ENCODE data around the gene CATSPERD.
A peak's percentile ranks its signal among the peaks of the same experiment; 100 is the strongest.
"Not testable (repeated sequence)": the region's sequence is repeated elsewhere in the genome, so short reads cannot be mapped to it uniquely, and the experiment has no call there.

CATSPERD gene

DNA sequence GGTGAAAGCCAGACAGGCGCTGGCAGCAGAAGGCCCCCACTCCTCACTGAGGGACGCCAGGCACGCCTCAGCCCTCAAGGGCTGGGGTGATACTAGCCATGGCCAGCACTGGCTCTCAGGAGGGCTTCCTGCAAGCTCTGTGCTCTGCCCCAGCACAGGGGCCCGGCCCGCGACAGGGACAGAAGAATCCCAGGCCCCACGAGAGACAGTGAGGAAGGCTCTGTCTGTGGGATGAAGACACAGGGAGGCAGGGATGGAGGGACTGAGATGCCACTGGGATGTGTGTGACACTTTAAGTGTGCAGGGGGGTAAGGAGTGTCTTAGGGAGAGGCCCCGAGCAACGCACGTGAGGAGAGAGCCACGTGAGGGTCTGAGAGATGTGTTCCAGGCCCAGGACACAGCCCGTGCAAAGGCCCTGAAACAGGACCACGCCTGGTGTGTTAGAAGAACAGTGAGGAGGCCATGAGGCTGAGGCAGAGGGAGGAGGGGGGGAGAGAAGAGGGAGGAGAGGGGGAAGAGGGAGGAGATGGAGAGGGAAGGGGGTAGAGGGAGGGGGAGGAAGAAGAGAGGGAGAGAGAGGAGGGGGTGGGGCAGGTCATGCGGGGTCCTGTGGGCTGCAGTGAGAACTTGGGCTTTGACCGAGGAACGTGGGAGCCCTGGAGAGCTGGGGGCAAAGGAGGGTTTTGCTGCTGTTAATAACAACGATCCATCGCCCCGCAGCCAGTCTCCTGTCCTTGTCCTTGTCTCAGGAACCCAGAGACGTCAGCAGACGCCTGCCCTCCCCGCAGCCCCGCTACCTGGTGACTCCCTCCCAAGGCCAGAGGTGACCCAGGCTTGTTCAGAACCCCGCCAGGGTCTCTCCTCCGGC is 23.2 kb upstream of the CATSPERD start:
- DNase-seq (ENCODE audit: low read depth in 4 of 4, low spot score in 1 of 4) = no peak

DNA sequence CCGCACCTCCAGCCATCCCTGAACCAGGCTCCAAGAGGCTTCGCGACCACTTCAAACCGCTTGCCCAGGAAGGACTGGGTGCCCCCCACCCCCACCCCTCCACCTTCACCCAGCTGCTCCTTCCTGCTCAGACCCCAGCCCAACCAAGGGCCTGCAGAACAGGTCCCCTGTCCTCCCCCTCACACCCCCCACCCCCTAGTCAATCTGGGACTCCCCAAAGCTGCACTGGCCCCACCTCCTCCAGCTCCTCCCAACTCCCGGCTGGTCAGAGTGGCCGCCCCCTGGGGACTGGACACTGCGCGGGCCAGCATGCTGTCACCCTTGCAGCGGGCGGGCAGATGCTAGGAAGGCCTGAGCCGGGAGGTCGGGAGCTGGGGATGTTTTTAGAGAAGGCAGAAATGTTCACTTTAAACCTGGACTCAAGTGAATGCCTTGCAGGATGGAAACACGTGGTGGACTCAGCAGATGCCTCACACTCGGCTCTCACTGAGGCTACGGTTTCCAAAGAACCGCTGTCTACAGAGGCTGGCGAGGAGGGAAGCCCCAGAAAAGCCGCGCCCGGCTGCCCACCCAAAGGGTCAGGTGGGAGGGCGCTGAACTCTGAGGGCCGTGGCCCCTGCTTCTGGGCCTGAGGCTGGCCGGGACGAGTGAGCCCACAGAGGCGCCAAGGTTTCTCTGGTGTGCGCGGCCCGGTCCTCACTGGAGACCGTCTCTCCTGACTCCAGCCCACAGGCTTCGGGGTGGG is 22.4 kb upstream of the CATSPERD start:
- DNase-seq (ENCODE audit: low read depth in 4 of 4, low spot score in 1 of 4) = no peak

DNA sequence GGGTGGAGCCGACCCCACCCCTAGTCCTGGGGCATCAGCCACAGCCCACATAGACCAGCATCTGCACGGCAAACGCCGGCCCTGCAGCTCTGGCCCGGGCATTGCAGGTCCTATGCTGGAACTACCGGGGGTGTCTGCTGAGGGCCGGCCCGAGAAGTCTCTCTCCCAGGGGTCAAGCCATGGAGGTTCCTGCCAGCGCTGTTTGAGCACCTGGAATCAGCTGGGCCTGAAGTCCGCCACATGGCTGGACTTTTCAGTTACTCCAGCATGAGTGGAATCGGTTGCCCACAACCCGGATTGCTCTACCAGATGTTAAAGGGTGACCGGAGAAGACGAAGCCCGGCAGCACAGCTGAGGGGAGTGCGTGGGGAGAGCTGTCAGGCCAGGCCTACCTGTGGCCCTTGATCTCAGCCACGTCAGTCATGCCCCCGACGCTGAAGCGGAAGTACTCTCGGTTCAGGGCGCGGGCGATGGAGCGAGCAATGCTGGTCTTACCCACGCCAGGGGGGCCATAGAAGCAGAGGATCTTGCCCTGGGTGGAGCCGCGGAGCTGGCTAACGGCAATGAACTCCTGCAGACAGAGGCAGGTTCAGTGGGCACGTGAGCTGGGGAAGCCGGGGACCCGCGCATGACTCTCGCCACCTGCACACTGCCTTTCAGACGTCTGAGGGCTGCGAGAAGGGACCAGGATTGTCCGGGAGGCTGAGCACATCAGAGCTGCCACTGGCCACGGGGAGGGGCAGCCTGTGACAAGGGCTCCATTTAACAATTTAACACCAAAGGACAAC is 21.6 kb upstream of the CATSPERD start:
- DNase-seq (ENCODE audit: low read depth in 4 of 4, low spot score in 1 of 4) = no peak

DNA sequence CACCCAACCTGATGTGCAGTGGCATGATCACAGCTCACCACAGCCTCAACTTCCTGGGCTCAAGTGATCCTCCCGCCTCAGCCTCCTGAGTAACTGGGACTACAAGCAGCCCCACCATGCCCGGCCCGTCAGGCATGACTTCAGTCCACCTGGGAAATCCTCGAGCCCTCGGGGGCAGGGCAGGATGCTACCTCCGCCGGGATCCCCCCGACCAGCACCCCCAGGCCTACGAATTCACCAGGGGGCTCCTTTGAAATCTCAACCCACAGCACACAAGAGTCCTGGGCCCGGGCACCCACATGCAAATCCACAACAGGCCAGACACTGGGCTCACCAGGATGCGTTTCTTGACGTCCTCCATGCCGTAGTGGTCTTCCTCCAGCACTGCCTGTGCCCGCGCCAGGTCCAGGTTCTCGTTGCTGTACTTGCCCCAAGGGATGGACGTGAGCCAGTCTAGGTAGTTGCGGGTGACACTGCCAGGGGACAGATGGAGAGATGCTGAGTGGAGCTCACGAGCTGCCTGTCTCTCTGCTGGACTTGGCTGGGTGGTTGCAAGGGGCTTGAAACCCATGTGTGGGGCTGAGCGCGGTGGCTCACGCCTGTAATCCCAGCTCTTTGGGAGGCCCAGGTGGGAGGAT is 19.9 kb upstream of the CATSPERD start:
- DNase-seq (ENCODE audit: low read depth in 4 of 4, low spot score in 1 of 4) = no peak

DNA sequence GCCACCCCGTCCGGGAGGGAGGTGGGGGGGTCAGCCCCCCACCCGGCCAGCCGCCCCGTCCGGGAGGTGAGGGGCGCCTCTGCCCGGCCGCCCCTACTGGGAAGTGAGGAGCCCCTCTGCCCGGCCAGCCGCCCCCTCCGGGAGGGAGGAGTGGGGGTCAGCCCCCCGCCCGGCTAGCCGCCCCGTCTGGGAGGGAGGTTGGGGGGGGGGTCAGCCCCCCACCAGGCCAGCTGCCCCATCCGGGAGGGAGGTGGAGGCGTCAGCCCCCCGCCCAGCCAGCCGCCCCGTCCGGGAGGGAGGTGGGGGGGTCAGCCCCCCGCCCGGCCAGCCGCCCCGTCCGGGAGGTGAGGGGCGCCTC is 18.4 kb upstream of the CATSPERD start:
- DNase-seq (ENCODE audit: low read depth in 4 of 4, low spot score in 1 of 4) = not testable (repeated sequence)

DNA sequence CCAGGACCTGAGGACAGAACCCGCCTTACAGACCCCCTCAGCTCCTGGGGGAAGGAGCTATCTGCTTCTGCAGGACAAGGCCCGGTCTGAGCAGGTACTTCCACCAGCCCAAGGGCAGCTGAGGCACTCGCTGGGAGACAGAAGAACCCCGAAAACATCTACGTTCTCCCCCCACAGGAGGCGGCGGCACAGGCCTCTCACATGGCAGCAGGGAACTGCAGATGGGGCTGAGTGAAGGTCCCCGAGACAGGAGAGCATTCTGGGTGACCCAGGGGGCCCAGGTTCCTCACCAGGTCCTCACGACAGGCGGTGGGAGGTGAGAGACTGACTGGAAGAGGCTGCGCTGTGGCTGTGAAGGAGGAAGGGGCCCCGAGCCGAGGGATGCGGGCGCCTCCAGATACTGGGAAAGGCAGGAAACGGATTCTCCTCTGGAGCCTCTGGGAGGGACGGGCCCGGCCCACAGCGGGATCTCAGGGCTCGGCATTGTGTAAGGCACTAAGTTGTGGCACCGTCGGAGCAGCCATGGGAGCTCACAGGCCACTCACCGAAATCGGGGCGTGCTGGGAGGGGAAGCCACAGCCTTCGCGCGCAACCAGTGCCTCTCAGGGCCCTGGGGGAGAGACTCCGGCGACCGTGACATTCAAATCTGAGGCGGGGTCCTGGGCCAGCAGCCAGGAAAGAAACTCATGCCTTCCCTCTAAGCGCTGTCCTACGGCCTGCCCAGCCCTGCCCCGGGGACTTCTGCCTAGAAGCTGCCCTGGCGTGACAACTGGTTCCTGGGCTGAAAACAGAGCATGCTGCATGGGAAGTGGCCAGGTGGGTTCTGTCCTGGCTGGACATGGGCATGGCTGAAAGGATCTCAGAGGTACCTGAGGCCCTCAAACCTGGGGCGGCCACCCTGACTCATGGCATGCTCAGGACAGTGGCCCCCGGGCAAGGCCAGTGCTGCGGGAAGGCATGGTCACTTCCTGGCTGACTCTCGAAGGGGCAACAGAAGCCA is 16.3 kb upstream of the CATSPERD start:
- DNase-seq (ENCODE audit: low read depth in 4 of 4, low spot score in 1 of 4) = no peak

DNA sequence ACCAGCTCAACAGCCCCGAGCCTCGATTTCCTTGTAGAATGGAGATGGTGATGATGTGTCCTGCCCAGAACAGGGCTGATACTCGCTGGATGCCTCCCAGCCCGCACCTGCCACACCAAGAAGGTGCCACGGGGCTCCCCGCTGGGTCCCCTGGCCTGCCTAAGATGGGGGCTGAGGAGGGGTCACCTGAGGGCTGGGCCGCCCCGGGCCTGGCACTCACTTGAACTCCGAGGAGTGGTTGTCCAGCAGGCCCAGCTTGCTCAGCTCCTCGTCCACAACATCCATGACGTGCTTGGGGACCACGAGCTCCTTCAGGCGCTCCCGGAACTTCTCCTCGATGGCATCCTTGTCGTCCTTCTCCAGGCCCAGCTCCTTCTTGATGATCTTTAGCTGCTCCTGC is 14.9 kb upstream of the CATSPERD start:
- DNase-seq (ENCODE audit: low read depth in 4 of 4, low spot score in 1 of 4) = no peak

DNA sequence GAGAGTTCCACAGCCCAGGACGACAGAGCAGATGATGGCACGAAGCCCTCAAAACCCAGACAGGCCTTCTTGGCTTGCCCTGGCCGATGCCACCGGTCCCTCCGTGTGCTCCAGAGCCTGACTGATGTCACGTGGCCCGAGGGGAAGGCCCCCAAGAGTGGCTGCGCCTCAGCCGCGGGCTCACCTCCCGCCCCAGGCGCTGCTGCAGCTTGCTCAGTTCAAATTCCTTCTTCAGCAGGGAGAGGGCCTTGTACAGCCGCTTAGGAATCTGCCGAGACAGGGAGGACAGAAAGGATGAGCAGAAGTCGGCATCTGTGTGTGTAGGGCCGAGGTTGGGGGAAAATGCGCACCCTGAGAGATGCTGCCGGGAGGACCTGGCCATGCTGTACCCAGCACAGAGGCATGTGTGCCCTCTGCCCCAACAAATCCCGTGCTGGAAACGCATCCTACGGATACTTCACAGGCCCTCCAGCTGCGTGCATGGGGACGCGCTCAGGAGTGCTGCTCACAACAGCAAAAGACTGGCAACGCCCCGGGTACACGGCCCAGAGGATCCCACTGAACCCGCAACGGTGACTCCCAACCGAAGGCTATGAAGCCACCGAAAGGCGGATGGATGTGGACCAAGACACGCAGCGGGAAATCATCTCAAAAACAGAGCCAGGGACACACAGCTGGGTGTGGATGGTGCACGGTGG is 13.4 kb upstream of the CATSPERD start:
- DNase-seq (ENCODE audit: low read depth in 4 of 4, low spot score in 1 of 4) = no peak

DNA sequence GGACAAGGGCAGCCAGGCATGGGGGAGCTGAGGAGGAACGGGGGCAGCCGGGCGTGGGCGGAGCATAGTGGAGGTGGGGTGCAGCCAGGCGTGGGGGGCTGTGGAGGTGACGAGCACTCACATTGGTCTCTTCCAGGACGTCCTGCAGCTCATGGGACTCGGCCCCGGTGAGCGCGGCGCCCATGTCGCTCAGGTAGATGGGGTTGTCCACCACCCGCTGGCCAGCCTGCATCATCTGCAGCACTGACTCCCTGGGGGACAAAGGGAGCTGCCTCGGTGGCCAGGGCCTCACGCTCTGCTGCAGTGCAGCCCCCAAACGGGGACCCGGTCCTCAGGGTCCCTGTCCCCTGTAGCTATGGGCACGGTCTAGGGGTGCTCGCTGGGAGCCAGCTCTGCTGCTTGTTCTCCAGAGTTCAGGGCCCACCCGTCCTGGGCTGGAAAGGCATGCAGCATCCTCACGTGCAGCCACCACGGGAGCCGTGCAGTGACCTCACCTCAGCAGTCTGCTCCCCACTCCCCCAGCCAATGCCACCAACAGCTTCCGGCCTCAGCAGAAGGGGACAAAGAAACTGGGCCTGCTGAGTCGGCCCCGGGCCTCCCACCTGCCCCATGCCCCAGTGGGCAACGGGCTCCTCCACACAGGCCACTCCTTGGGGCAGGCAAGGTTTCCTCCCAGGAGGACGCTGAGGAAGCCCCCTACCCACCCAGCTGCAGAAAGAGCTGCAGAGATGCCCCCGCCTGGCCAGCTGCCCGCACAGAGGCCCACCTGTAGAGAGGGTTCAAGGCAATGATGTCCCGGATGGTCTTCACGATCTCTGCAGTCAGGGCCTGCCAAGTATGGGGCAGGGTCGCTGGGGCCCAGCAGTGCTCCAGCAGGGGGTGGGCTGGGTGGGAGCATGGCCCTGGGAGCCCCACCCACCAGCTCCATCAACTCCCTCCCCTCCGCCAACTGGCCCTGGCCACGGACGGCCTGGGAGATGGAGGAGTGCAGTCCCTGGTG is 12.6 kb upstream of the CATSPERD start:
- no peak for DNase-seq (ENCODE audit: low read depth in 4 of 4, low spot score in 1 of 4)

DNA sequence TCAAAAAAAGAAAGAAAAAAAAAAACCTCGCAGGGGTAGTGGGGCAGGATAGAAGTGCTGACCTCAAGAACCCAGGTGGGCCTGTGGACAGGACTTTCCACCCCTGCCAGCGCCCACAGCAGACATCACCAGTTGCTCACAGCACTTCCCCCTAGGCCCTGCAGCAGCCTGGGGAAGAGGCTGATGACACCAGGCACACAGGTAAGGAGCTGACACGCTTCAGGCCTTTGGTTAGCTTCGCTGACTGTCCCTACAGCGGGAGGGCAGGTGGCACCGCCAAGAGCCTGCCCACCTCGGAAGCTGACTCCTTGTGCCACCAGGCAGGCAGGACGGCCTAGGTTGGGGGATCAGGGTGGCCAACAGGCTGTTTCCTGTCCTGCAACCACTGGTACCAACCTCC is 9.4 kb upstream of the CATSPERD start:
- no peak for DNase-seq (ENCODE audit: low read depth in 4 of 4, low spot score in 1 of 4)

DNA sequence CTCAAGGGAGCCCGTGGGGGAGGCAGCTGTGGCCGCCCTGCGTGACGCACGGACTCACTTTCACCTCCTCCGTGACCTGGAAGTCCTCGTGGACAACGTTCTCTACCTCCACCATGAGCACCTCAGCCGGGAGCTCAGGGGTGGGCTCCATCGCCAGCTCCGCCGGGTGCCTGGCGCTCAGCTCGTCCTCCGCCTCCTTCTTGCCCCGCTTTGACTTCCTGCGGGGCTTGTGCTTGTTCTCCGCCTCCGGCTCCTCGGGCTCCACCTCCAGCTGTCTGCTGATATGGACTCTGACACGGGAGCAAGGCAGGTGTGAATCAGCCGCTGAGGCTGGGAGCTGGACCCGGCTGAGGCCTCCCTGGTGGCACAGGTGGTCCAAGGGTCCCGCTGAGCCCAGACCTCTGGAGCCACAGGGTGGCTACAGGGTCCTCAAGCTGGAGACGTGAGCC is 8.7 kb upstream of the CATSPERD start:
- DNase-seq (ENCODE audit: low read depth in 4 of 4, low spot score in 1 of 4) = no peak

DNA sequence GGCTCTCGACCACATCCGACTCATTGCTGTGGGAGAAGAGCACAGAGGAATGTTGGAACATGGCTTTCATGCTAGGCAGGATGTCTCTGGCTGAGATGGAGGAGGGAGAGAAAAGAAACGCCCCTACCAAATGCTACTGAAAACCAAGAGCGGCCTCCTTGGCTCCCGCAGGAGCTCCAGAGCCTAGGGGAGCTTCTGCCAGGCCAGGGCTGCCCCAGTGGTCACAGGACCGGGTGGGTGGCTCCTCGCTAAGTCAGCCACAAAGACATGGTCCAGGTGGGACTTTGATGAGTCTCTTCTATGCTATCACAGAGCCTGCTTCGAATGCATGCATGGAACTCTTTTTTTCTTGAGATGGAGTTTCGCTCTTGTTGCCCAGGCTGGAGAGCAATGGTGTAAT is 7.2 kb upstream of the CATSPERD start:
- no peak for DNase-seq (ENCODE audit: low read depth in 4 of 4, low spot score in 1 of 4)

DNA sequence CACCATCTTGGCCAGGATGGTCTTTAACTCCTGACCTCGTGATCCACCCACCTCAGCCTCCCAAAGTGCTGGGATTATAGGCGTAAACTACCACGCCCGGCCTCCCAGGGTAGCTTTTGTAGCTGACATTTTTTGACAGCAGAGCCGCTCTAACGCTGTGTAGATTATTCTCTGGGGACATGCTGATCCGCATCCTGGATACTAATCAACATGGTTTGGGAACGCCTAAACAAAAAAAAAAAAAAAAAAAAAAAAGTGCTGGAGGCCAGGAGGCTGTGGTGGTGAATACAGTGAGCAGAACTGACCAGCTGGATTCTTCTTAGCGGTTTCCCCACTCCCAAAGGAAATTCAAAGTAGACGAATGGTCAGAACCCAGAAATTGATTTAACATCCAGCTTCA is 5.6 kb upstream of the CATSPERD start:
- no peak for DNase-seq (ENCODE audit: low read depth in 4 of 4, low spot score in 1 of 4)

DNA sequence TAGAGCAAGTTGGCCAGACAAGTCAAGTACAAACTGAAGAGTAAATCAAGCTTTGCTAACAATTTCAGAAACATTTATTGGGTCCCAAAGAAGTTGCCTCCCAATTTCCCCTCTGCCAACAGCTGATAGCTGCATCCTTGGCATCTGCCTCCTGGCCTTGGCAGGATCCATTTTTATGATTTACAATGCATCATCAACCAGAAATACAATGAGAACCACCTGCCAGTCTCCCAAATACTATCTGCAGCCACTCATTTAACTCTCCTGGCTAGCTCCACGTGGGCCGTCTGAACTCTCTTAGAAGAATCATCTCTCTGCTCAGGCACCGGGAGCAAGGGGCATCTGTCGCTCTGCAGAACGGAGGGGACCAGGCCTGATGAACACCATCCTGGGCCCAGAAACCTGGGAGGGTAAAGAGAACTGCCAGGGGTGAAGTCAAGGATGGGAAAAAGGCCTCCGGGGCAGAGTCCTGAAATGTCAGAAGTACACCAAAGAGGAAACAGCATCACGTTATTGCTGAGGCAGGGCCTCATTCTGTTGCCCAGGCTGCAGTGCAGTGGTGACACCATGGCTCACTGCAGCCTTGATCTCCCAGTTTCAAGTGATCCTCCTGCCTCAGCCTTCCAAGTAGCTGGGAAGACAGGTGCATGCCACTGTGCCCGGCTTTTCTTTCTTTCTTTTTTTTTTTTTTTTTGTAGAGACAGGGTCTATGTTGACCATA is 3.1 kb upstream of the CATSPERD start:
- DNase-seq (ENCODE audit: low read depth in 4 of 4, low spot score in 1 of 4) = no peak

DNA sequence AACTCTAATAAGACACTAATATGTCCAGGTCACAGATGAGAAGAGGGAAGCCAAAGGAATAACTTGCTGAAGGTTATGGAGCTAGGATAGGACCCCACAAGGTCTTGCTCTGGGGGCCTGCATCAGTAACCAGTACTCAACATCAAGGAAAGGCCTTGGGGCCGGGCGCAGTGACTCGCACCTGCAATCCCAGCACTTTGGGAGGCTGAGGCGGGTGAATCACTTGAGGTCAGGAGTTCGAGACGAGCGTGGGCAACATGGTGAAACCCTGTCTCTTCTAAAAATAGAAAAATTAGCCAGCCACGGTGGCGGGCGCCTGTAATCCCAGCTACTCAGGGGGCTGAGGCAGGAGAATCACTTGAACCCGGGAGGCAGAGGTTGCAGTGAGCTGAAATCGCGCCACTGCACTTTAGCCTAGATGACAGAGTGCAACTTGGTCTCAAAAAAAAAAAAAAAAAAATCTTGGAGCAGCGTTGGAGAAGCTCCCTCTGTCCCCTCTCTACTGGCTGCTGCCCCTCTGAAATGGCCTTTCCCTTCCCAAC is 2.3 kb upstream of the CATSPERD start:
- DNase-seq (ENCODE audit: low read depth in 4 of 4, low spot score in 1 of 4) = peak in 1 of 4 experiments; percentile 51

DNA sequence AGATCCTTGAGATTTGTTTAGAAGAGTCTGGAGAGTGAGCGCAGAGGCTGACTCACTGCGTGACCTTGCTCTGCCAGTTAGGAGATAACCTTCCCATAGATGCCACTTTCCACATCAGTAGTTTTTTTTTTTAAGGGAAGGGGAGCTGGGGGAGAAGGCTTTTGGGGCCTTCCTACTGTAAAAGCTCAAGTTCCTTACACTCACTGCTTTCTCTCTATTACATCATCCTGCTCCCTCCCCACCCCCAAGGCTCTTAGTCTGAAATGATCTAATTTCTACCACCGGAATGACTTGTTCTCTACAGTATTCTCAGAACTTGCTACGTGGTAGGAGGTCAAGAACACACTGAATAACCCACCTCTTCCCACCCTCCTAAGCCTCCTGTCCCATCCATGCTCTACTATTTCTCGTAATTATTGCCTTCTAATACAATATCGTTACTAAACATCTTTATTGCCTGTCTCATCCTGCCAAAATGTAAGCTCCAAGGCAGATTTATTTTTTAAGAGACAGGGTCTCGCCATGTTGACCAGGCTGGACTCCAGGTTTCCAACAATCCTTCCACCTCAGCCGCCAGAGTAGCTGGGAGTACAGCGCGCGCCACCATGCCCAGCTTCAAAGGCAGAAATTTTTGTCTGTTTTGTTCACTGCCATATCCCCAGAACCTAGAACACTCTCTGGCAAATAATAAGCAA is 1.7 kb upstream of the CATSPERD start:
- peak in 2 of 4 experiments; percentile 37 to 64 for DNase-seq (ENCODE audit: low read depth in 4 of 4, low spot score in 1 of 4)

Measured in stimulated activated CD4-positive, alpha-beta T cell treated with anti-CD3 and anti-CD28 coated beads, Interleukin-1b, Interleukin-23, amount 100 ng/mL, for 24 hours (primary cell).